Liver (tissue), 3 donors: ENCODE data around the gene TRIM6.
A peak's percentile ranks its signal among the peaks of the same experiment; 100 is the strongest.

Source experiments
- ATF3 ChIP-seq: IDR thresholded peaks from 2 replicates; pipeline ENCODE4 v1.6.1; 2016; ENCODE audit warnings: antibody characterized with exemption
- CTCF ChIP-seq: fragments of 150-350 bp; IDR thresholded peaks from 2 replicates; pipeline ENCODE4 v1.5.1; 2017; ENCODE audit warnings: improper control_type of control experiment, low read depth, low read length; ENCODE audit not compliant: missing input control
- GABPA ChIP-seq, 2 donors: IDR thresholded peaks in 1 of 2; conservative IDR thresholded peaks in 1 of 2; 2 replicates each; pipeline ENCODE4 v1.6.1; 2016; ENCODE audit warnings: antibody characterized with exemption in 2 of 2, mild to moderate bottlenecking in 1 of 2, moderate library complexity in 1 of 2
- HNF4A ChIP-seq, 2 donors: conservative IDR thresholded peaks; 2 replicates each; pipeline ENCODE4 v1.6.1; 2016; ENCODE audit warnings: antibody characterized with exemption in 2 of 2, mild to moderate bottlenecking in 2 of 2
- HNF4G ChIP-seq: IDR thresholded peaks from 2 replicates; pipeline ENCODE4 v1.6.1; 2016; ENCODE audit warnings: antibody characterized with exemption
- MAX ChIP-seq: IDR thresholded peaks from 2 replicates; pipeline ENCODE4 v1.6.1; 2016; ENCODE audit warnings: antibody characterized with exemption
- RAD21 ChIP-seq, 2 donors: IDR thresholded peaks; 2 replicates each; pipeline ENCODE4 v1.6.1; 2016; ENCODE audit warnings: antibody characterized with exemption in 2 of 2, mild to moderate bottlenecking in 2 of 2
- donor health status: healthy.
- donor health status: healthy.

GRCh38 chr11:5622802-5623201 is 26.4 kb downstream of the TRIM6 start:
- TF ChIP-seq CTCF (no peak), MAX (no peak), ATF3 (no peak), RAD21 (IDR thresholded peaks at IDR 0.05) (no peak), HNF4G (no peak), GABPA (IDR thresholded peaks at IDR 0.05 in 1 of 2, conservative IDR thresholded peaks at IDR 0.05 in 1 of 2) (no peak), HNF4A (conservative IDR thresholded peaks at IDR 0.05) (peak; percentile 31 to 51)
